K562 (cell line): ENCODE measurements around the gene BTD. TPM values are rescaled to one million over a fixed set of nuclear protein-coding genes. Genes with fewer than 3 reads are reported as not detected.
A peak's percentile ranks its signal among the peaks of the same experiment; 100 is the strongest.

Source experiments
- ATAC-seq: fragments of 200-7000 bp; cut with Tn5 transposase; 3 replicates; pipeline ENCODE4 v1.9.1; 2020; ENCODE audit warnings: moderate library complexity
- BruUV-seq: library from RNA; stranded (reverse); fragments of 400-500 nt; replicated peaks from 2 replicates; lab custom pipeline; 2021; lab: Mats Ljungman, UMichigan
- CTCF ChIA-PET: fragments of 300-600 bp; formaldehyde crosslinking; extraction: SDS; loops from one replicate; lab custom pipeline; 2021; ENCODE audit warnings: low intra/inter-chr PET ratio; lab: Yijun Ruan, JAX
- POLR2A ChIA-PET: fragments of 300-600, 350-650 bp; sonication (Branson Sonifier 250); formaldehyde crosslinking; extraction: SDS; loops from one replicate; lab custom pipeline; 2021; ENCODE audit warnings: antibody characterized with exemption, inconsistent platforms; lab: Yijun Ruan, JAX
- DNase-seq, 4 experiments: peaks; one replicate each; pipeline versions ENCODE4 v3.0.0 to v3.0.0-alpha.2; 2011 to 2018; ENCODE audit warnings: low spot score in 3 of 4, mixed read lengths in 3 of 4; ENCODE audit errors: extremely low read depth in 1 of 4
- FAIRE-seq: peaks from 2 replicates; lab custom pipeline; 2011; peaks lifted over from hg19 to GRCh38; lab: Jason Lieb, UNC
- H2AFZ ChIP-seq: 2 replicates; pipeline ENCODE4 v1.6.0; 2011; ENCODE audit warnings: low read depth, low read length, control low read depth, inconsistent platforms
- H3K27ac ChIP-seq: fragments of 200-600 bp; 3 replicates; pipeline ENCODE4 v1.8.0; 2011; ENCODE audit warnings: low read depth, mild to moderate bottlenecking, control low read depth, inconsistent platforms, low read length, moderate library complexity, mixed read lengths; ENCODE audit errors: extremely low read depth
- H3K27me3 ChIP-seq, 2 experiments: fragments of 300-600 bp in 1 of 2; 2 replicates in 1 of 2; 3 replicates in 1 of 2; pipeline versions ENCODE4 v1.6.0 to v1.8.0; 2011; ENCODE audit warnings: inconsistent platforms in 2 of 2, low read length in 2 of 2, mild to moderate bottlenecking in 1 of 2, mixed read lengths in 1 of 2, moderate library complexity in 1 of 2; ENCODE audit not compliant: control insufficient read depth in 2 of 2, insufficient read depth in 2 of 2
- H3K36me3 ChIP-seq: fragments of 300-600 bp; 3 replicates; pipeline ENCODE4 v1.8.0; 2011; ENCODE audit warnings: mild to moderate bottlenecking, low read length, inconsistent platforms; ENCODE audit not compliant: control insufficient read depth, insufficient read depth
- H3K4me1 ChIP-seq, 2 experiments: fragments of 200-600 bp in 1 of 2; replicated peaks in 1 of 2; 2 replicates in 1 of 2; 3 replicates in 1 of 2; pipeline versions ENCODE4 v1.5.1 to v1.8.0; 2011; ENCODE audit warnings: inconsistent platforms in 2 of 2, low read length in 2 of 2, mild to moderate bottlenecking in 1 of 2, mixed read lengths in 1 of 2, moderate library complexity in 1 of 2; ENCODE audit not compliant: control insufficient read depth in 2 of 2, insufficient read depth in 2 of 2
- H3K4me2 ChIP-seq: 2 replicates; pipeline ENCODE4 v1.6.1; 2011; ENCODE audit warnings: low read length, control low read depth, inconsistent platforms, mixed read lengths; ENCODE audit not compliant: insufficient read depth
- H3K4me3 ChIP-seq: fragments of 200-600 bp; sonication (generic), shearing (Covaris generic); 2 replicates; pipeline ENCODE4 v1.5.1; 2016; ENCODE audit warnings: control low read depth, inconsistent platforms
- H3K79me2 ChIP-seq: fragments of 200-600 bp; 3 replicates; pipeline ENCODE4 v1.8.0; 2011; ENCODE audit warnings: low read length, inconsistent platforms; ENCODE audit not compliant: control insufficient read depth, insufficient read depth
- H3K9ac ChIP-seq, 2 experiments: 2 replicates each; pipeline versions ENCODE4 v1.6.0 to v1.6.1; 2011; ENCODE audit warnings: low read depth in 2 of 2, low read length in 2 of 2, control low read depth in 1 of 2, inconsistent platforms in 1 of 2, mild to moderate bottlenecking in 1 of 2, mixed read lengths in 1 of 2; ENCODE audit not compliant: insufficient read depth in 1 of 2
- H3K9me1 ChIP-seq: one replicate; pipeline ENCODE4 v1.6.0; 2011; ENCODE audit warnings: inconsistent platforms, mild to moderate bottlenecking, low read length, moderate library complexity; ENCODE audit not compliant: control insufficient read depth, insufficient read depth
- H3K9me3 ChIP-seq: replicated peaks from 2 replicates; pipeline ENCODE4 v1.5.1; 2011; ENCODE audit warnings: low read depth, low read length, inconsistent platforms; ENCODE audit not compliant: control insufficient read depth, insufficient read depth
- H4K20me1 ChIP-seq: replicated peaks from 2 replicates; pipeline ENCODE4 v1.6.1; 2011; ENCODE audit warnings: low read length, inconsistent platforms, mixed read lengths; ENCODE audit not compliant: control insufficient read depth, insufficient read depth
- CBX3 ChIP-seq, 2 experiments: IDR thresholded peaks; 1 replicate in 1 of 2; 2 replicates in 1 of 2; pipeline ENCODE4 v1.6.1; 2012; ENCODE audit warnings: inconsistent platforms in 2 of 2, low read length in 2 of 2, borderline replicate concordance in 1 of 2, control low read depth in 1 of 2
- CBX5 ChIP-seq: IDR thresholded peaks from 2 replicates; pipeline ENCODE4 v1.6.1; 2014; ENCODE audit warnings: low read depth, borderline replicate concordance
- CHD4 ChIP-seq: fragments of 200-600 bp; sonication (generic); IDR thresholded peaks from 3 replicates; pipeline ENCODE4 v1.6.1; 2012; ENCODE audit warnings: low read depth, mild to moderate bottlenecking, mixed read lengths, low read length, inconsistent platforms; ENCODE audit not compliant: insufficient read depth, insufficient replicate concordance, poor library complexity, severe bottlenecking
- HDAC1 ChIP-seq, 2 experiments: fragments of 450-650 bp; IDR thresholded peaks; 2 replicates each; pipeline ENCODE4 v1.6.1; 2016 to 2017; ENCODE audit warnings: inconsistent platforms in 1 of 2, mild to moderate bottlenecking in 1 of 2, moderate library complexity in 1 of 2
- POLR2AphosphoS5 ChIP-seq: IDR thresholded peaks from 2 replicates; pipeline ENCODE4 v1.6.1; 2011; ENCODE audit warnings: mild to moderate bottlenecking, low read depth, low read length, moderate library complexity; ENCODE audit not compliant: control insufficient read depth, insufficient read depth
- SREBF2 ChIP-seq: sonication (generic); formaldehyde crosslinking; IDR thresholded peaks from 2 replicates; pipeline ENCODE4 v1.4.0; 2020; ENCODE audit warnings: mild to moderate bottlenecking, missing genetic modification reagents
- TRIM28 ChIP-seq: fragments of 450-650 bp; IDR thresholded peaks from 2 replicates; pipeline ENCODE4 v1.6.1; 2017
- XRCC3 ChIP-seq: fragments of 450-650 bp; IDR thresholded peaks from 2 replicates; pipeline ENCODE4 v1.6.1; 2017; ENCODE audit warnings: mild to moderate bottlenecking, moderate library complexity
- ZNF280A ChIP-seq: fragments of 450-650 bp; IDR thresholded peaks from 2 replicates; pipeline ENCODE4 v1.6.1; 2018; ENCODE audit warnings: mild to moderate bottlenecking, low read depth; ENCODE audit not compliant: partially characterized antibody
- ZNF561 ChIP-seq: fragments of 450-650 bp; formaldehyde crosslinking; conservative IDR thresholded peaks from 2 replicates; pipeline ENCODE4 v1.4.0; 2020; ENCODE audit warnings: mild to moderate bottlenecking, moderate library complexity
- WGBS: fragments of 100-300 bp; shearing (Covaris generic); methylation state at CpG from one replicate; pipeline ENCODE4 v1.1.6; 2016; ENCODE audit warnings: low coverage, mixed read lengths; ENCODE audit not compliant: insufficient coverage; ENCODE audit errors: missing lambda C conversion rate; 5-methylcytosine and 5-hydroxymethylcytosine counted together
- in situ Hi-C: fragments of 300-500 bp; cut with MboI; formaldehyde crosslinking; loops from 4 replicates; pipeline ENCODE4 v1.15.0; 2018; ENCODE audit warnings: inconsistent platforms, mixed read lengths
- intact Hi-C: fragments of 100-400 bp; cut with micrococcal nuclease; formaldehyde crosslinking; loops from 2 replicates; pipeline ENCODE4 v1.14.2; 2022
- polyA plus RNA-seq, 8 experiments: library from polyadenylated mRNA; depleted of rRNA in 4 of 8; stranded (reverse) in 5 of 8; unstranded in 3 of 8; fragments of >200 nt; fragmentation: Nextera tagmentation in 2 of 8; fragmentation: Illumina TruSeq in 1 of 8; extraction: Ambion mirVana in 2 of 8; extraction: Trizol in 1 of 8; gene quantifications; 2 replicates each; pipeline versions ENCODE4 v1.2.1 to v1.2.3, GENCODE V29; 2011 to 2014; ENCODE audit warnings: inconsistent platforms in 1 of 8, missing spikeins in 1 of 8
- total RNA-seq, 7 experiments: library from RNA; depleted of rRNA in 6 of 7; stranded (reverse); fragments of >200 nt in 6 of 7; fragmentation: Illumina TruSeq in 2 of 7; extraction: Trizol in 2 of 7; gene quantifications; 2 replicates each; pipeline versions ENCODE4 v1.2.1 to v1.2.3, GENCODE V29; 2011 to 2021; ENCODE audit warnings: low replicate concordance in 1 of 7

BTD gene
- total and polyA plus RNA-seq, 9 of the 15 experiments (the other 6 are each of a cell fraction or from before 2014, with no cell fraction given) = 6.6 to 26.2 (median 10.6) TPM

- POLR2A ChIA-PET = no interaction called here
- 36% methylated on average over 5 of the region's 5 CpGs for WGBS
Observed at GRCh38 chr3:15656342-15656741, 54.8 kb downstream of the BTD start.

More at GRCh38 chr3:15656342-15656741, 54.8 kb downstream of the BTD start:
- H3K4me1 ChIP-seq = no peaks in the 10 kb centered on the region; a peak in 1 of 5 replicates
- peaks cover 3% of the 10 kb centered on the region; the same call in 1 of the 2 replicates for H3K9me3 ChIP-seq
- intact Hi-C loops = no loop called here
- H4K20me1 ChIP-seq = no peaks in the 10 kb centered on the region
- no peak overlapping the region for H2AFZ ChIP-seq
- FAIRE-seq (no peak), ATAC-seq (no peak), DNase-seq (no peak)
- no peaks in the 10 kb centered on the region for H3K79me2 ChIP-seq
- no peak overlapping the region for H3K4me3 ChIP-seq
- TF ChIP-seq SREBF2 (no peak), CBX5 (peak; percentile 88), ZNF561 (CRISPR knock-in tag) (peak; percentile 86), CHD4 (no peak), HDAC1 (IDR thresholded peaks at IDR 0.05) (no peak), POLR2AphosphoS5 (no peak), TRIM28 (peak; percentile 85), ZNF280A (peak; percentile 89), XRCC3 (0 out of 2 replicates have a peak, but pooled peaks have one; percentile 43), CBX3 (IDR thresholded peaks at IDR 0.05; ENCODE audit: borderline replicate concordance in 1 of 2, low read length in 2 of 2) (peak in 1 of 2 experiments; percentile 94; a peak in 2 of 3 replicates)
- in situ Hi-C loops = no loop called here
- no peaks in the 10 kb centered on the region for H3K36me3 ChIP-seq
- CTCF ChIA-PET = no interaction called here
- no peaks in the 10 kb centered on the region for H3K9me1 ChIP-seq
- peaks cover 19 to 22% of the 10 kb centered on the region in 2 experiments for H3K27me3 ChIP-seq
- BruUV-seq = no TSS peak
- no peak overlapping the region for H3K4me2 ChIP-seq
- H3K9ac ChIP-seq = no peak overlapping the region
- H3K27ac ChIP-seq = no peak overlapping the region
